Activated CD8-positive, alpha-beta memory T cell treated with anti-CD3 and anti-CD28 coated beads for 24 hours (primary cell): ENCODE measurements around the gene LINC01488.

Experiments used
- DNase-seq: peaks from one replicate; pipeline ENCODE4 v3.0.0-alpha.2; 2020

LINC01488 gene

GRCh38 chr11:69480547-69481392, 693 bp upstream of the LINC01488 start:
- no peak for DNase-seq

GRCh38 chr11:69482322-69482721, 859 bp downstream of the LINC01488 start:
- no peak for DNase-seq

- no peak for DNase-seq
Observed at GRCh38 chr11:69483170-69483569, 1.7 kb downstream of the LINC01488 start.

- DNase-seq, result no peak
Observed at GRCh38 chr11:69483691-69484426, 2.4 kb downstream of the LINC01488 start.

- no peak for DNase-seq
Observed at GRCh38 chr11:69484427-69485259, 3.2 kb downstream of the LINC01488 start.

GRCh38 chr11:69485337-69486041, 4.0 kb downstream of the LINC01488 start:
- DNase-seq, result no peak

- no peak for DNase-seq
Observed at GRCh38 chr11:69486056-69486772, 4.8 kb downstream of the LINC01488 start.

- DNase-seq, result no peak
Observed at GRCh38 chr11:69486773-69487291, 5.4 kb downstream of the LINC01488 start.

- no peak for DNase-seq
Observed at GRCh38 chr11:69487391-69487790, 5.9 kb downstream of the LINC01488 start.

- no peak for DNase-seq
Observed at GRCh38 chr11:69487849-69488542, 6.5 kb downstream of the LINC01488 start.

- DNase-seq, result no peak
Observed at GRCh38 chr11:69488543-69488940, 7.1 kb downstream of the LINC01488 start.

- no peak for DNase-seq
Observed at GRCh38 chr11:69489031-69489745, 7.7 kb downstream of the LINC01488 start.

GRCh38 chr11:69489746-69490365, 8.4 kb downstream of the LINC01488 start:
- no peak for DNase-seq

GRCh38 chr11:69490516-69490915, 9.1 kb downstream of the LINC01488 start:
- no peak for DNase-seq

GRCh38 chr11:69491071-69492031, 9.9 kb downstream of the LINC01488 start:
- DNase-seq, result no peak

- no peak for DNase-seq
Observed at GRCh38 chr11:69492201-69492991, 10.9 kb downstream of the LINC01488 start.

- DNase-seq, result no peak
Observed at GRCh38 chr11:69493931-69494821, 12.7 kb downstream of the LINC01488 start.
